ENCODE measurements around the gene SLC1A1.
"Not testable (repeated sequence)": the region's sequence is repeated elsewhere in the genome, so short reads cannot be mapped to it uniquely, and the experiment has no call there.

Gene SLC1A1

GRCh38 chr9:4541856-4542255, 51.6 kb downstream of the SLC1A1 start:
- DNase-seq (ENCODE audit: low read depth in 2 of 2): no peak

- not testable (repeated sequence) for DNase-seq (ENCODE audit: low read depth in 2 of 2)
Measured at GRCh38 chr9:4544714-4545113, 54.4 kb downstream of the SLC1A1 start.

GRCh38 chr9:4547016-4547415, 56.7 kb downstream of the SLC1A1 start:
- DNase-seq (ENCODE audit: low read depth in 2 of 2): no peak

GRCh38 chr9:4548811-4549725, 58.8 kb downstream of the SLC1A1 start:
- no peak for DNase-seq (ENCODE audit: low read depth in 2 of 2)

- no peak for DNase-seq (ENCODE audit: low read depth in 2 of 2)
Measured at GRCh38 chr9:4549751-4550295, 59.6 kb downstream of the SLC1A1 start.

- no peak for DNase-seq (ENCODE audit: low read depth in 2 of 2)
Measured at GRCh38 chr9:4550777-4551484, 60.7 kb downstream of the SLC1A1 start.

- no peak for DNase-seq (ENCODE audit: low read depth in 2 of 2)
Measured at GRCh38 chr9:4553951-4554381, 63.7 kb downstream of the SLC1A1 start.

GRCh38 chr9:4555236-4555635, 65.0 kb downstream of the SLC1A1 start:
- DNase-seq (ENCODE audit: low read depth in 2 of 2): no peak

- no peak for DNase-seq (ENCODE audit: low read depth in 2 of 2)
Measured at GRCh38 chr9:4558371-4558998, 68.2 kb downstream of the SLC1A1 start.

- no peak for DNase-seq (ENCODE audit: low read depth in 2 of 2)
Measured at GRCh38 chr9:4559261-4560182, 69.3 kb downstream of the SLC1A1 start.

- DNase-seq (ENCODE audit: low read depth in 2 of 2): no peak
Measured at GRCh38 chr9:4563105-4563504, 72.8 kb downstream of the SLC1A1 start.

- no peak for DNase-seq (ENCODE audit: low read depth in 2 of 2)
Measured at GRCh38 chr9:4566806-4567205, 76.5 kb downstream of the SLC1A1 start.

GRCh38 chr9:4567601-4568000, 77.3 kb downstream of the SLC1A1 start:
- DNase-seq (ENCODE audit: low read depth in 2 of 2): no peak

GRCh38 chr9:4569101-4569500, 78.8 kb downstream of the SLC1A1 start:
- DNase-seq (ENCODE audit: low read depth in 2 of 2): no peak

GRCh38 chr9:4572184-4572826, 82.0 kb downstream of the SLC1A1 start:
- no peak for DNase-seq (ENCODE audit: low read depth in 2 of 2)

GRCh38 chr9:4573176-4573575, 82.9 kb downstream of the SLC1A1 start:
- DNase-seq (ENCODE audit: low read depth in 2 of 2): no peak

GRCh38 chr9:4573634-4574389, 83.5 kb downstream of the SLC1A1 start:
- DNase-seq (ENCODE audit: low read depth in 2 of 2): no peak

GRCh38 chr9:4574657-4575243, 84.5 kb downstream of the SLC1A1 start:
- DNase-seq (ENCODE audit: low read depth in 2 of 2): no peak

GRCh38 chr9:4575997-4576396, 85.7 kb downstream of the SLC1A1 start:
- no peak for DNase-seq (ENCODE audit: low read depth in 2 of 2)

Measured in stimulated activated CD8-positive, alpha-beta memory T cell treated with anti-CD3 and anti-CD28 coated beads, Interleukin-7, amount 100 ng/mL, for 1 hour (primary cell).